Stimulated activated effector memory CD8-positive, alpha-beta T cell treated with anti-CD3 and anti-CD28 coated beads, Interleukin-12 subunit alpha, Interleukin-12 subunit beta, amount 100 ng/mL, for 72 hours (primary cell): Measurements from ENCODE around the gene ALPI.
"Not testable (repeated sequence)": the region's sequence is repeated elsewhere in the genome, so short reads cannot be mapped to it uniquely, and the experiment has no call there.

Source experiments
- ATAC-seq: fragments of 150-1000 bp; cut with Tn5 transposase; 2 replicates; pipeline ENCODE4 v1.10.0; 2021
- DNase-seq, 2 donors: peaks; one replicate each; pipeline ENCODE4 v3.0.0; 2021 to 2022; ENCODE audit warnings: low spot score in 2 of 2
- H3K27ac Mint-ChIP-seq: one replicate; pipeline ENCODE4 v1.8.0; 2022; ENCODE audit warnings: mild to moderate bottlenecking, mixed read lengths
- H3K36me3 Mint-ChIP-seq: one replicate; pipeline ENCODE4 v1.8.0; 2022; ENCODE audit warnings: mild to moderate bottlenecking, mixed read lengths
- H3K4me1 Mint-ChIP-seq: one replicate; pipeline ENCODE4 v1.8.0; 2022; ENCODE audit warnings: mixed read lengths
- H3K4me3 Mint-ChIP-seq: one replicate; pipeline ENCODE4 v1.8.0; 2022; ENCODE audit warnings: mild to moderate bottlenecking, mixed read lengths
- H3K9me3 Mint-ChIP-seq: one replicate; pipeline ENCODE4 v1.8.0; 2022; ENCODE audit warnings: mixed read lengths

ALPI gene

GRCh38 chr2:232418466-232419244 lies 37.3 kb upstream of the ALPI start:
- peak overlapping the region; percentile 41 for H3K4me3 Mint-ChIP-seq
- H3K27ac Mint-ChIP-seq: no peak overlapping the region
- no peak for ATAC-seq
- H3K4me1 Mint-ChIP-seq: peaks cover 12% of the 10 kb centered on the region
- DNase-seq: no peak
- no peaks in the 10 kb centered on the region for H3K9me3 Mint-ChIP-seq
- no peaks in the 10 kb centered on the region for H3K36me3 Mint-ChIP-seq

GRCh38 chr2:232419245-232420072 lies 36.5 kb upstream of the ALPI start:
- peaks cover 12% of the 10 kb centered on the region for H3K4me1 Mint-ChIP-seq
- no peak overlapping the region for H3K27ac Mint-ChIP-seq
- H3K9me3 Mint-ChIP-seq: no peaks in the 10 kb centered on the region
- H3K36me3 Mint-ChIP-seq: no peaks in the 10 kb centered on the region
- ATAC-seq (no peak), DNase-seq (no peak)
- peak overlapping the region; percentile 41 for H3K4me3 Mint-ChIP-seq

GRCh38 chr2:232420073-232420454 lies 35.9 kb upstream of the ALPI start:
- H3K4me3 Mint-ChIP-seq: peak overlapping the region; percentile 27
- H3K27ac Mint-ChIP-seq: no peak overlapping the region
- H3K4me1 Mint-ChIP-seq: peaks cover 12% of the 10 kb centered on the region

GRCh38 chr2:232420463-232421188 lies 35.3 kb upstream of the ALPI start:
- Mint-ChIP-seq H3K4me1 (peaks cover 12% of the 10 kb centered on the region), H3K4me3 (peak overlapping the region; percentile 27), H3K27ac (no peak overlapping the region), H3K9me3 (no peaks in the 10 kb centered on the region), H3K36me3 (no peaks in the 10 kb centered on the region)
- ATAC-seq (peak; percentile 14), DNase-seq (no peak)

More at GRCh38 chr2:232420073-232420454, 35.9 kb upstream of the ALPI start:
- DNase-seq (no peak), ATAC-seq (no peak)
- Mint-ChIP-seq H3K9me3 (no peaks in the 10 kb centered on the region), H3K36me3 (no peaks in the 10 kb centered on the region)

GRCh38 chr2:232421189-232421785 lies 34.7 kb upstream of the ALPI start:
- Mint-ChIP-seq H3K4me1 (peaks cover 12% of the 10 kb centered on the region), H3K9me3 (no peaks in the 10 kb centered on the region), H3K36me3 (no peaks in the 10 kb centered on the region), H3K4me3 (peak overlapping the region; percentile 27), H3K27ac (no peak overlapping the region)
- no peak for ATAC-seq
- DNase-seq: no peak

GRCh38 chr2:232422051-232422450 lies 33.9 kb upstream of the ALPI start:
- Mint-ChIP-seq H3K27ac (no peak overlapping the region), H3K4me1 (peaks cover 12% of the 10 kb centered on the region), H3K9me3 (no peaks in the 10 kb centered on the region), H3K4me3 (peak overlapping the region; percentile 27), H3K36me3 (no peaks in the 10 kb centered on the region)
- ATAC-seq (no peak), DNase-seq (no peak)

GRCh38 chr2:232422996-232423395 lies 33.0 kb upstream of the ALPI start:
- not testable (repeated sequence) for H3K9me3 Mint-ChIP-seq, H3K4me3 Mint-ChIP-seq, H3K36me3 Mint-ChIP-seq, DNase-seq, ATAC-seq, H3K27ac Mint-ChIP-seq
- peaks cover 12% of the 10 kb centered on the region for H3K4me1 Mint-ChIP-seq

- DNase-seq, H3K4me3 Mint-ChIP-seq, H3K27ac Mint-ChIP-seq, ATAC-seq, H3K36me3 Mint-ChIP-seq, H3K9me3 Mint-ChIP-seq, H3K4me1 Mint-ChIP-seq: not testable (repeated sequence)
These were observed 32.5 kb upstream of the ALPI start for GRCh38 chr2:232423407-232423806.

GRCh38 chr2:232431705-232432590 lies 24.0 kb upstream of the ALPI start:
- no peak overlapping the region for H3K4me3 Mint-ChIP-seq
- ATAC-seq (no peak), DNase-seq (no peak)
- H3K27ac Mint-ChIP-seq: no peak overlapping the region
- no peaks in the 10 kb centered on the region for H3K36me3 Mint-ChIP-seq
- no peaks in the 10 kb centered on the region for H3K4me1 Mint-ChIP-seq
- H3K9me3 Mint-ChIP-seq: no peaks in the 10 kb centered on the region

GRCh38 chr2:232432598-232433184 lies 23.3 kb upstream of the ALPI start:
- Mint-ChIP-seq H3K27ac (no peak overlapping the region), H3K9me3 (no peaks in the 10 kb centered on the region), H3K4me3 (no peak overlapping the region), H3K36me3 (no peaks in the 10 kb centered on the region), H3K4me1 (no peaks in the 10 kb centered on the region)
- ATAC-seq: peak; percentile 45
- no peak for DNase-seq

GRCh38 chr2:232433622-232434021 lies 22.3 kb upstream of the ALPI start:
- ATAC-seq, H3K9me3 Mint-ChIP-seq, H3K4me1 Mint-ChIP-seq, H3K4me3 Mint-ChIP-seq, DNase-seq, H3K27ac Mint-ChIP-seq, H3K36me3 Mint-ChIP-seq: not testable (repeated sequence)

- no peaks in the 10 kb centered on the region for H3K36me3 Mint-ChIP-seq
- ATAC-seq (no peak), DNase-seq (no peak)
- H3K27ac Mint-ChIP-seq: no peak overlapping the region
- no peak overlapping the region for H3K4me3 Mint-ChIP-seq
- no peaks in the 10 kb centered on the region for H3K4me1 Mint-ChIP-seq
- H3K9me3 Mint-ChIP-seq: no peaks in the 10 kb centered on the region
These were observed 21.9 kb upstream of the ALPI start for GRCh38 chr2:232434091-232434490.

- Mint-ChIP-seq H3K4me1 (peaks cover 1% of the 10 kb centered on the region), H3K4me3 (no peak overlapping the region), H3K9me3 (no peaks in the 10 kb centered on the region), H3K36me3 (no peaks in the 10 kb centered on the region), H3K27ac (peak overlapping the region; percentile 60)
- ATAC-seq (no peak), DNase-seq (no peak)
These were observed 21.2 kb upstream of the ALPI start for GRCh38 chr2:232434563-232435374.
